Testis (tissue), 3 donors: Measurements from ENCODE around the gene XPO5. TPM values are rescaled to one million over a fixed set of nuclear protein-coding genes. Genes with fewer than 3 reads are reported as not detected.

Experiments used
- DNase-seq: peaks from one replicate; pipeline ENCODE4 v3.0.0-alpha.2; 2019
- H3K27ac ChIP-seq, 2 donors: fragments of 200-600 bp; sonication (generic); one replicate each; pipeline ENCODE4 v1.5.1; 2019
- H3K27me3 ChIP-seq: fragments of 200-600 bp; sonication (generic); one replicate; pipeline ENCODE4 v1.5.1; 2019
- H3K36me3 ChIP-seq: fragments of 200-600 bp; sonication (generic); one replicate; pipeline ENCODE4 v1.5.1; 2017; ENCODE audit warnings: low read depth; ENCODE audit errors: missing control alignments
- H3K4me1 ChIP-seq: fragments of 200-600 bp; sonication (generic); one replicate; pipeline ENCODE4 v1.5.1; 2019
- H3K4me3 ChIP-seq, 2 donors: fragments of 200-600 bp; sonication (generic); one replicate each; pipeline ENCODE4 v1.5.1; 2017 to 2019
- H3K9me3 ChIP-seq: fragments of 200-600 bp; sonication (generic); one replicate; pipeline ENCODE4 v1.5.1; 2017
- CTCF ChIP-seq, 3 experiments: fragments of 450-650 bp in 2 of 3; fragments of 200-600 bp in 1 of 3; sonication (generic) in 1 of 3; IDR thresholded peaks; one replicate each; pipeline ENCODE4 v1.5.1; 2016 to 2019; ENCODE audit warnings: antibody characterized with exemption in 3 of 3, mild to moderate bottlenecking in 2 of 3, moderate library complexity in 1 of 3
- POLR2A ChIP-seq: fragments of 450-650 bp; IDR thresholded peaks from one replicate; pipeline ENCODE4 v1.6.1; 2017; ENCODE audit warnings: antibody characterized with exemption, mild to moderate bottlenecking, moderate library complexity
- WGBS, 2 donors: methylation state at CpG; one replicate each; pipeline ENCODE4 v1.1.5; 2018; 5-methylcytosine and 5-hydroxymethylcytosine counted together
- intact Hi-C: fragments of 100-400 bp; cut with DNase I; formaldehyde crosslinking; loops from one replicate; pipeline ENCODE4 v1.15.1; 2023; ENCODE audit warnings: low total_unique reads
- polyA plus RNA-seq: library from polyadenylated mRNA; stranded (reverse); fragments of 350-450 nt; fragmentation: Illumina TruSeq; extraction: RNeasy Lipid Tissue Mini Kit (QIAGEN cat#74804); gene quantifications from one replicate; pipeline ENCODE4 v1.2.3, GENCODE V29; 2014; ENCODE audit warnings: low read depth, low replicate concordance; ENCODE audit not compliant: insufficient read depth
- total RNA-seq, 2 donors: library from RNA; depleted of rRNA; stranded (reverse); fragments of >200 nt; gene quantifications; one replicate each; pipeline ENCODE4 v1.2.3, GENCODE V29; 2016

Gene XPO5
- total and polyA plus RNA-seq, 3 donors from 2014 or later, result 53.7 to 79.1 (median 65.8) TPM

- DNase-seq, result no peak
- WGBS, 2 donors, result 39 to 40% methylated on average over 4 of the region's 4 CpGs
- Histone ChIP-seq H3K4me1 (peaks cover 22% of the 10 kb centered on the region), H3K27me3 (no peaks in the 10 kb centered on the region), H3K36me3 (no peaks in the 10 kb centered on the region), H3K27ac (peak overlapping the region in 1 of 2 donors; percentile 36), H3K9me3 (no peaks in the 10 kb centered on the region), H3K4me3 (no peak overlapping the region)
- intact Hi-C loops, result no loop called here
- TF ChIP-seq CTCF (IDR thresholded peaks at IDR 0.05), result no peak
- no peak for TF ChIP-seq POLR2A
These were observed 87.1 kb downstream of the XPO5 start for GRCh38 chr6:43488667-43489276.

- Histone ChIP-seq H3K27ac (no peak overlapping the region), H3K36me3 (no peaks in the 10 kb centered on the region), H3K9me3 (no peaks in the 10 kb centered on the region), H3K4me1 (peaks cover 7% of the 10 kb centered on the region), H3K27me3 (no peaks in the 10 kb centered on the region), H3K4me3 (no peak overlapping the region)
- TF ChIP-seq CTCF (IDR thresholded peaks at IDR 0.05) (no peak), POLR2A (no peak)
- 91% methylated on average over 11 of the region's 11 CpGs for WGBS, 2 donors
- intact Hi-C loops, result no loop called here
- DNase-seq, result no peak
These were observed 94.1 kb downstream of the XPO5 start for GRCh38 chr6:43481591-43482236.

GRCh38 chr6:43481075-43481474 is 94.8 kb downstream of the XPO5 start:
- Histone ChIP-seq H3K36me3 (no peaks in the 10 kb centered on the region), H3K27me3 (no peaks in the 10 kb centered on the region), H3K4me3 (no peak overlapping the region), H3K27ac (no peak overlapping the region), H3K4me1 (peaks cover 7% of the 10 kb centered on the region), H3K9me3 (no peaks in the 10 kb centered on the region)
- 92 to 98% methylated on average over 2 of the region's 2 CpGs for WGBS, 2 donors
- intact Hi-C loops, result no loop called here
- no peak for DNase-seq
- no peak for TF ChIP-seq CTCF (IDR thresholded peaks at IDR 0.05)
- no peak for TF ChIP-seq POLR2A

DNA sequence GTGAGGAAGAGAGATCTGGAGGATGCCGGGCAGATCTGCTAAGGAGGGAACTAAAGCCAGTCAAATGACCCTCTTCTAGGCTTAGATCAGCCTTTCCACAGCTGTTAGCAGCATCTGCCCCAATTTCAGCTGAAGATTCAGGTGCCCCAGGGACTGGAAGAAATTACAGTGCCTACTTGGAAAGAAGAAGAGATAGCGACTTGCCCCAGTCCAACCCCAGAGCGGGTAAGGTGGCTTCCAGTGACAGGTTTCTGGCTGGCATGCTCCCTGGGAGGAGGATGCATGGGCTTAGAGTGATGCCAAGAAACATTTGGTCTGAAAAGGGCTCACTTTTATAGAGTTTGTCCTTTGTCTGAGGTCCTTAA is 97.8 kb downstream of the XPO5 start:
- 11% methylated on average over 3 of the region's 3 CpGs for WGBS, 2 donors

More for the DNA sequence above, 97.8 kb downstream of the XPO5 start:
- Histone ChIP-seq H3K27ac (peak overlapping the region; percentile 60 to 79), H3K27me3 (no peaks in the 10 kb centered on the region), H3K4me3 (peak overlapping the region; percentile 74), H3K36me3 (no peaks in the 10 kb centered on the region), H3K9me3 (no peaks in the 10 kb centered on the region), H3K4me1 (peaks cover 7% of the 10 kb centered on the region)
- intact Hi-C loops, result no loop called here
- no peak for DNase-seq
- TF ChIP-seq CTCF (IDR thresholded peaks at IDR 0.05), result no peak
- TF ChIP-seq POLR2A, result no peak
